Pancreas (tissue), 10 donors: ENCODE measurements around the gene HOXA1. TPM values are rescaled to one million over a fixed set of nuclear protein-coding genes. Genes with fewer than 3 reads are reported as not detected.

ENCODE experiments used
- ATAC-seq, 4 donors: fragments of 200-7000 bp; cut with Tn5 transposase; one replicate each; pipeline versions ENCODE4 v1.8.0 to v1.9.1; 2020; ENCODE audit warnings: mild to moderate bottlenecking in 4 of 4, moderate library complexity in 4 of 4
- DNase-seq, 6 donors: peaks; one replicate each; pipeline ENCODE4 v3.0.0-alpha.2; 2020
- FAIRE-seq: peaks from 2 replicates; lab custom pipeline; 2012; peaks lifted over from hg19 to GRCh38; lab: Jason Lieb, UNC
- H3K27ac ChIP-seq, 4 donors: fragments of 200-600 bp; sonication (generic); 1 replicate in 3 of 4; 2 replicates in 1 of 4; pipeline versions ENCODE4 v1.5.0 to v1.8.0; 2020
- H3K27me3 ChIP-seq, 4 donors: fragments of 200-600 bp; one replicate each; pipeline ENCODE4 v1.8.0; 2021
- H3K36me3 ChIP-seq, 3 donors: fragments of 200-600 bp; sonication (generic) in 1 of 3; one replicate each; pipeline versions ENCODE4 v1.5.0 to v1.8.0; 2020 to 2021
- H3K4me1 ChIP-seq, 3 donors: fragments of 200-600 bp; one replicate each; pipeline ENCODE4 v1.8.0; 2021
- H3K4me3 ChIP-seq, 4 donors: fragments of 200-600 bp; sonication (generic) in 2 of 4; one replicate each; pipeline versions ENCODE4 v1.5.0 to v1.8.0; 2020 to 2021
- H3K9me3 ChIP-seq, 4 donors: fragments of 200-600 bp; one replicate each; pipeline ENCODE4 v1.8.0; 2021
- CTCF ChIP-seq, 4 donors: fragments of 200-600 bp; sonication (generic) in 3 of 4; IDR thresholded peaks; one replicate each; pipeline versions ENCODE4 v1.5.0 to v1.8.0; 2021; ENCODE audit warnings: antibody characterized with exemption in 4 of 4
- WGBS, 2 donors: extraction: QIAGEN DNeasy Blood & Tissue Kit; methylation state at CpG; one replicate each; pipeline ENCODE4 v1.1.7; 2013; 5-methylcytosine and 5-hydroxymethylcytosine counted together
- intact Hi-C, 3 donors: fragments of 100-400 bp; cut with DNase I; formaldehyde crosslinking; loops; one replicate each; pipeline versions ENCODE4 v1.11.1 to v1.14.2; 2022
- polyA plus RNA-seq, 2 donors: library from polyadenylated mRNA; stranded (reverse); fragments of 200-250 nt; gene quantifications; one replicate each; pipeline ENCODE4 v1.2.3, GENCODE V29; 2013
- total RNA-seq, 6 donors: library from RNA; stranded (reverse); fragmentation: NEBNext Ultra II Directional in 4 of 6; extraction: Animal tissue kit (Norgen Biotek cat#: 25700) in 4 of 6; gene quantifications; one replicate each; pipeline versions ENCODE4 v1.2.1 to v1.2.4, GENCODE V29; 2021 to 2023
- donor health status: healthy with polysubstance abuse.
- donor health status: DM: no; HTN: no; CAD: no; lungs with moderate emphysema.
- donor health status: DM: no; HTN: no; CAD: no.
- donor health status: control.
- donor health status: control.
- donor health status: Bipolar disorder and iron deficiency.
- donor health status: DM: yes; HTN: yes; CAD: no.
- donor health status: DM: no; HTN: no; CAD: no.
- donor health status: DM: no; HTN: no; CAD: no.
- donor health status: DM: yes; HTN: yes; CAD: no.

Gene HOXA1
- total and polyA plus RNA-seq, 8 donors = 0.05 to 0.16 (median 0.12) TPM; not detected in 5

DNA sequence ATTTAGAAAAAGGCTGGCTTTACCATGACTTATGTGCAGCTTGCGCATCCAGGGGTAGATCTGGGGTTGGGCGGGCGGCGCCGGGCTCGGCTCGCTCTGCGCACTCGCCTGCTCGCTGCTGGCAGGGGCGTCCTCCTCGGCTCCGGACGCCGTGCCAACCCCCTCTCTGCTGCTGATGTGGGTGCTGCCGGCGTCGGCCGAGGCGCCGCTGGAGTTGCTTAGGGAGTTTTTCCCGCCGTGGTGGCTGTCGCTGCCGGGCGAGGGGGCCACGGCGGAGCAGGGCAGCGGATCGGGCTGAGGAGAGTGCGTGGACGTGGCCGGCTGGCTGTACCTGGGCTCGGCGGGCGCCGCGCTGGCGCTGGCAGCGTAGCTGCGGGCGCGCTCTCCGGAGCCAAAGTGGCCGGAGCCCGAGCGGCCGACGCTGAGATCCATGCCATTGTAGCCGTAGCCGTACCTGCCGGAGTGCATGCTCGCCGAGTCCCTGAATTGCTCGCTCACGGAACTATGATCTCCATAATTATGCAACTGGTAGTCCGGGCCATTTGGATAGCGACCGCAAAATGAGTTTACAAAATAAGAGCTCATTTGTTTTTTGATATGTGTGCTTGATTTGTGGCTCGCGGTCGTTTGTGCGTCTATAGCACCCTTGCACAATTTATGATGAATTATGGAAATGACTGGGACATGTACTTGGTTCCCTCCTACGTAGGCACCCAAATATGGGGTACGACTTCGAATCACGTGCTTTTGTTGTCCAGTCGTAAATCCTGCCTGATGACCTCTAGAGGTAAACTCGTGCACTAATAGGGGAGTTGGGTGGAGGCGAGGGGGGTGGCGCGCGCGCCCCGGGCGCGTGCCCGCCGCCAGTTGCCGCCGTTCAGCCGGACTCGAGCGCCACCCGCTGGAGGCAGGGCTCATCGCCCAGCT, 47.5 kb upstream of the HOXA1 start, which contains the start of gene HOXA5:
Gene HOXA5, minus strand, starts transcription at position 659 of the 927 bp plus-strand sequence. Its CDS starts 74 bp downstream, at position 585.
- ATAC-seq (peak in 3 of 4 donors; percentile 62 to 70 (median 67)), DNase-seq (peak in 2 of 6 donors; percentile 61 to 64), FAIRE-seq (no peak)
- peaks cover 0 to 5% (median 4%) of the 10 kb centered on the region in 3 donors for H3K4me1 ChIP-seq
- 10 to 12% methylated on average over 72 to 86 of the region's 86 CpGs for WGBS, 2 donors
- H3K27ac ChIP-seq = peak within 1 kb of the TSS in 2 of 4 donors; percentile 50 to 66
- peak within 1 kb of the TSS; percentile 4 to 36 (median 20) for H3K4me3 ChIP-seq
- intact Hi-C loops = no loop called here
- H3K27me3 ChIP-seq = peaks cover 11 to 87% (median 30%) of the 10 kb centered on the region in 4 donors
- H3K9me3 ChIP-seq = no peaks in the 10 kb centered on the region
- no peaks in the 10 kb centered on the region for H3K36me3 ChIP-seq
- TF ChIP-seq CTCF (IDR thresholded peaks at IDR 0.05) = peak in 2 of 4 donors; percentile 12 to 25

GRCh38 chr7:27142580-27143022, 46.8 kb upstream of the HOXA1 start:
- H3K27ac ChIP-seq = peak overlapping the region in 2 of 4 donors; percentile 50 to 66
- H3K4me1 ChIP-seq = peaks cover 0 to 4% (median 3%) of the 10 kb centered on the region in 3 donors
- H3K9me3 ChIP-seq = no peaks in the 10 kb centered on the region
- peak overlapping the region in 3 of 4 donors; percentile 4 to 36 (median 25) for H3K4me3 ChIP-seq
- no peak for FAIRE-seq
- WGBS, 2 donors = 3 to 11% methylated on average over 29 of the region's 29 CpGs
- intact Hi-C loops = no loop called here
- peaks cover 5 to 87% (median 30%) of the 10 kb centered on the region in 4 donors for H3K27me3 ChIP-seq
- ATAC-seq = peak in 2 of 4 donors; percentile 5 to 12
- H3K36me3 ChIP-seq = no peaks in the 10 kb centered on the region
- no peak for TF ChIP-seq CTCF (IDR thresholded peaks at IDR 0.05)
- peak in 1 of 6 donors; percentile 25 for DNase-seq

DNA sequence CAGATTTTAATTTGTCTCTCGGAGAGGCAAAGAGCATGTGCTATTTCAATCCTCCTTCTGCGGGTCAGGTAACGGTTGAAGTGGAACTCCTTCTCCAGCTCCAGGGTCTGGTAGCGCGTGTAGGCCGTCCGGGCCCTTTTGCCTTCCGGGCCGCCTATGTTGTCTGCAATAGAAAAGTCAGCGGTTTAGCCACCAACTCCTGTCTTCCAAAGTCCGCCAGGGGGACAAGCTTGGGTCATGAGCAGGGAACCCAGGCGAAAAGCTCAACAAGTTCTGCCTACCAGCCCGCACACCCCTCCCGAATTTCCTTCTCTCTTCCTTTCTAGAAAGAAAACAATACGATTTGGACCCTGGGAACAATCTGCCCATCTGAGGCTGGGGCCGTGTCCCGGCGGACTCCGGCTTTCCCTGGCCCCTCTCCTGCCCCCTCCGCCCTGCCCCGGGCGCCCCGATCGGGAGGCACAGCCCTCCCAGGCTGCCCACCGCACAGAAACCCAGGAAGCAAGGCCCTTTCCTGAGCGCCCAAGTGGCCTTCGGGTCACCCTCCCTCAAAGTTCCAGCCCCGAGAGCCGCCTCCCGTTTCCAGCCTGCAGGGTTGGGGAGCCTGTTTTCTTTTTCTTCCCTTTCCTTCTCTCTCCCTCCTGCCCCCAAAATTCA, 46.3 kb upstream of the HOXA1 start:
- TF ChIP-seq CTCF (IDR thresholded peaks at IDR 0.05) = no peak
- Histone ChIP-seq H3K9me3 (no peaks in the 10 kb centered on the region), H3K4me1 (peaks cover 0 to 4% (median 3%) of the 10 kb centered on the region in 3 donors), H3K27me3 (peaks cover 2 to 86% (median 28%) of the 10 kb centered on the region in 4 donors), H3K36me3 (no peaks in the 10 kb centered on the region), H3K4me3 (peak overlapping the region in 3 of 4 donors; percentile 4 to 36 (median 25)), H3K27ac (peak overlapping the region in 2 of 4 donors; percentile 50 to 66)
- intact Hi-C loops = no loop called here
- 9 to 15% methylated on average over 30 of the region's 30 CpGs for WGBS, 2 donors
- DNase-seq = peak in 2 of 6 donors; percentile 50 to 62
- ATAC-seq = no peak
- FAIRE-seq = no peak

- H3K9me3 ChIP-seq = no peaks in the 10 kb centered on the region
- H3K27ac ChIP-seq = no peak overlapping the region
- DNase-seq (no peak), ATAC-seq (no peak), FAIRE-seq (no peak)
- peaks cover 2 to 84% (median 23%) of the 10 kb centered on the region in 4 donors for H3K27me3 ChIP-seq
- H3K36me3 ChIP-seq = no peaks in the 10 kb centered on the region
- no peak overlapping the region for H3K4me3 ChIP-seq
- WGBS, 2 donors = 23 to 29% methylated on average over 18 of the region's 18 CpGs
- TF ChIP-seq CTCF (IDR thresholded peaks at IDR 0.05) = no peak
- intact Hi-C loops = no loop called here
- peaks cover 0 to 4% (median 3%) of the 10 kb centered on the region in 3 donors for H3K4me1 ChIP-seq
Measured at GRCh38 chr7:27141137-27141922, 45.5 kb upstream of the HOXA1 start.
